ENCODE data around the gene KLHL26. TPM values are rescaled to one million over a fixed set of nuclear protein-coding genes. Genes with fewer than 3 reads are reported as not detected.
A peak's percentile ranks its signal among the peaks of the same experiment; 100 is the strongest.

KLHL26 gene
- total and polyA plus RNA-seq, 9 of the 15 experiments (the other 6 are each of a cell fraction or from before 2014, with no cell fraction given), result 0.13 to 13.3 (median 1.4) TPM

GRCh38 chr19:18697680-18698079 lies 60.9 kb downstream of the KLHL26 start:
- Histone ChIP-seq H3K4me1 (replicated peaks in 1 of 2; ENCODE audit: control insufficient read depth in 2 of 2, insufficient read depth in 2 of 2, low read length in 2 of 2) (peaks cover 17 to 48% of the 10 kb centered on the region in 2 experiments; a peak in 4 of 5 replicates), H3K27ac (ENCODE audit: extremely low read depth, low read depth, low read length) (no peak overlapping the region), H3K27me3 (ENCODE audit: control insufficient read depth in 2 of 2, insufficient read depth in 2 of 2, low read length in 2 of 2) (no peaks in the 10 kb centered on the region), H3K9ac (ENCODE audit: insufficient read depth in 1 of 2, low read depth in 2 of 2, low read length in 2 of 2) (no peak overlapping the region), H3K9me1 (ENCODE audit: control insufficient read depth, insufficient read depth, low read length) (peaks cover 3% of the 10 kb centered on the region), H3K9me3 (replicated peaks; ENCODE audit: control insufficient read depth, insufficient read depth, low read depth, low read length) (no peaks in the 10 kb centered on the region), H3K79me2 (ENCODE audit: control insufficient read depth, insufficient read depth, low read length) (peaks cover 7% of the 10 kb centered on the region; the same call in 2 of the 3 replicates), H3K4me2 (ENCODE audit: insufficient read depth, low read length) (no peak overlapping the region), H2AFZ (ENCODE audit: low read depth, low read length) (no peak overlapping the region), H3K4me3 (no peak overlapping the region), H3K36me3 (ENCODE audit: control insufficient read depth, insufficient read depth, low read length) (no peaks in the 10 kb centered on the region), H4K20me1 (replicated peaks; ENCODE audit: control insufficient read depth, insufficient read depth, low read length) (peaks cover 30% of the 10 kb centered on the region)
- 44% methylated on average over 3 of the region's 3 CpGs for WGBS (ENCODE audit: insufficient coverage, low coverage, missing lambda C conversion rate)
- ATAC-seq (no peak), DNase-seq (ENCODE audit: extremely low read depth in 1 of 4, low spot score in 3 of 4) (peak in 1 of 4 experiments; percentile 2), FAIRE-seq (no peak)
- intact Hi-C loops (cut with micrococcal nuclease), result no loop called here
- ChIA-PET CTCF (ENCODE audit: low intra/inter-chr PET ratio) (no interaction called here), POLR2A (no interaction called here)
- BruUV-seq (replicated peaks), result no TSS peak
- TF ChIP-seq ZNF311 (CRISPR knock-in tag; IDR thresholded peaks at IDR 0.05) (no peak), NFIC (IDR thresholded peaks at IDR 0.05) (peak; percentile 67), FOS (IDR thresholded peaks at IDR 0.05; ENCODE audit: extremely low read depth, insufficient read length) (no peak)
- TF ChIP-seq, protein P1, sequence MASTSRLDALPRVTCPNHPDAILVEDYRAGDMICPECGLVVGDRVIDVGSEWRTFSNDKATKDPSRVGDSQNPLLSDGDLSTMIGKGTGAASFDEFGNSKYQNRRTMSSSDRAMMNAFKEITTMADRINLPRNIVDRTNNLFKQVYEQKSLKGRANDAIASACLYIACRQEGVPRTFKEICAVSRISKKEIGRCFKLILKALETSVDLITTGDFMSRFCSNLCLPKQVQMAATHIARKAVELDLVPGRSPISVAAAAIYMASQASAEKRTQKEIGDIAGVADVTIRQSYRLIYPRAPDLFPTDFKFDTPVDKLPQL (IDR thresholded peaks at IDR 0.05; ENCODE audit: extremely low read depth, insufficient read length), result no peak
- in situ Hi-C loops (cut with MboI), result no loop called here
